Endodermal cell (in vitro differentiated cells): ENCODE data around the gene PATZ1. TPM values are rescaled to one million over a fixed set of nuclear protein-coding genes. Genes with fewer than 3 reads are reported as not detected.

ENCODE experiments used
- DNase-seq: peaks from one replicate; pipeline ENCODE4 v3.0.0-alpha.2; 2017
- H3K27ac ChIP-seq: 2 replicates; pipeline ENCODE4 v1.5.1; 2013; ENCODE audit warnings: mild to moderate bottlenecking, low read depth, low read length, moderate library complexity
- H3K27me3 ChIP-seq: 2 replicates; pipeline ENCODE4 v1.6.1; 2013; ENCODE audit warnings: mild to moderate bottlenecking, low read length, moderate library complexity; ENCODE audit not compliant: insufficient read depth, control insufficient read depth, poor library complexity, severe bottlenecking
- H3K36me3 ChIP-seq: 2 replicates; pipeline ENCODE4 v1.7.0; 2013; ENCODE audit warnings: mild to moderate bottlenecking, low read length, moderate library complexity; ENCODE audit not compliant: control insufficient read depth, insufficient read depth
- H3K4me1 ChIP-seq: one replicate; pipeline ENCODE4 v1.7.0; 2013; ENCODE audit warnings: low read length; ENCODE audit not compliant: control insufficient read depth, insufficient read depth
- H3K4me3 ChIP-seq: 2 replicates; pipeline ENCODE4 v1.5.1; 2013; ENCODE audit warnings: mild to moderate bottlenecking, low read length, moderate library complexity
- H3K9ac ChIP-seq: 2 replicates; pipeline ENCODE4 v1.6.1; 2013; ENCODE audit warnings: mild to moderate bottlenecking, low read length, moderate library complexity; ENCODE audit not compliant: poor library complexity, severe bottlenecking; ENCODE audit errors: extremely low read depth
- H3K9me3 ChIP-seq: 2 replicates; pipeline ENCODE4 v1.6.1; 2013; ENCODE audit warnings: mild to moderate bottlenecking, low read length, moderate library complexity; ENCODE audit not compliant: control insufficient read depth
- H3K27ac Mint-ChIP-seq: 2 replicates; pipeline ENCODE4 v1.8.0; 2020; ENCODE audit warnings: mixed read lengths
- H3K27me3 Mint-ChIP-seq: 2 replicates; pipeline ENCODE4 v1.8.0; 2021; ENCODE audit warnings: mild to moderate bottlenecking, mixed read lengths; ENCODE audit not compliant: insufficient read depth
- H3K36me3 Mint-ChIP-seq: 2 replicates; pipeline ENCODE4 v1.8.0; 2020; ENCODE audit warnings: low read depth, mixed read lengths
- H3K4me1 Mint-ChIP-seq: 2 replicates; pipeline ENCODE4 v1.8.0; 2020; ENCODE audit warnings: mixed read lengths
- H3K4me3 Mint-ChIP-seq: 2 replicates; pipeline ENCODE4 v1.8.0; 2020; ENCODE audit warnings: mild to moderate bottlenecking, moderate library complexity, mixed read lengths
- H3K9me3 Mint-ChIP-seq: 2 replicates; pipeline ENCODE4 v1.8.0; 2020; ENCODE audit warnings: mild to moderate bottlenecking, mixed read lengths
- CTCF ChIP-seq: fragments of 200-600 bp; sonication (generic); conservative IDR thresholded peaks from 2 replicates; pipeline ENCODE4 v1.5.0; 2021; ENCODE audit warnings: antibody characterized with exemption, mild to moderate bottlenecking
- WGBS, 2 experiments: methylation state at CpG; one replicate each; pipeline versions ENCODE4 v1.1.5 to v1.1.7; 2013; ENCODE audit warnings: missing lambda C conversion rate in 2 of 2, mixed read lengths in 1 of 2; ENCODE audit not compliant: insufficient coverage in 1 of 2, insufficient read length in 1 of 2; 5-methylcytosine and 5-hydroxymethylcytosine counted together
- total RNA-seq, 2 donors: library from RNA; stranded (reverse); fragmentation: NEBNext Ultra II Directional in 1 of 2; extraction: Animal tissue kit (Norgen Biotek cat#: 25700) in 1 of 2; gene quantifications; 2 replicates in 1 of 2; 3 replicates in 1 of 2; pipeline ENCODE4 v1.2.1, GENCODE V29; 2021

Gene PATZ1
- total RNA-seq, 2 donors from 2014 or later: 49.2 to 57.1 TPM

- Histone ChIP-seq H3K27me3 (no peaks in the 10 kb centered on the region), H3K27ac (no peak overlapping the region), H3K4me1 (no peaks in the 10 kb centered on the region), H3K4me3 (no peak overlapping the region), H3K9ac (no peak overlapping the region), H3K9me3 (no peaks in the 10 kb centered on the region), H3K36me3 (peaks cover 8% of the 10 kb centered on the region)
- WGBS, 2 experiments: 88 to 96% methylated on average over 6 to 8 of the region's 8 CpGs
- DNase-seq: no peak
- H3K27ac Mint-ChIP-seq: peak overlapping the region; percentile 4
- no peaks in the 10 kb centered on the region for H3K9me3 Mint-ChIP-seq
- H3K4me1 Mint-ChIP-seq: peaks cover 6% of the 10 kb centered on the region
- no peak overlapping the region for H3K4me3 Mint-ChIP-seq
- H3K27me3 Mint-ChIP-seq: no peaks in the 10 kb centered on the region
- peaks cover 11% of the 10 kb centered on the region for H3K36me3 Mint-ChIP-seq
- no peak for TF ChIP-seq CTCF
These were observed 63.2 kb downstream of the PATZ1 start for GRCh38 chr22:31282748-31283468.

- no peaks in the 10 kb centered on the region for H3K9me3 Mint-ChIP-seq
- Histone ChIP-seq H3K4me3 (no peak overlapping the region), H3K9me3 (no peaks in the 10 kb centered on the region), H3K4me1 (no peaks in the 10 kb centered on the region), H3K27ac (no peak overlapping the region), H3K36me3 (peaks cover 8% of the 10 kb centered on the region), H3K9ac (no peak overlapping the region), H3K27me3 (no peaks in the 10 kb centered on the region)
- peaks cover 6% of the 10 kb centered on the region for H3K4me1 Mint-ChIP-seq
- H3K27ac Mint-ChIP-seq: no peak overlapping the region
- H3K36me3 Mint-ChIP-seq: peaks cover 19% of the 10 kb centered on the region
- no peak overlapping the region for H3K4me3 Mint-ChIP-seq
- 86 to 88% methylated on average over 4 of the region's 4 CpGs for WGBS, 2 experiments
- no peak for DNase-seq
- no peak for TF ChIP-seq CTCF
- H3K27me3 Mint-ChIP-seq: no peaks in the 10 kb centered on the region
These were observed 64.4 kb downstream of the PATZ1 start for GRCh38 chr22:31281733-31282132.

GRCh38 chr22:31279821-31280505, 66.2 kb downstream of the PATZ1 start:
- H3K9me3 ChIP-seq: no peaks in the 10 kb centered on the region
- H3K4me3 ChIP-seq: no peak overlapping the region
- H3K9ac ChIP-seq: no peak overlapping the region
- Mint-ChIP-seq H3K4me1 (peaks cover 6% of the 10 kb centered on the region), H3K27me3 (no peaks in the 10 kb centered on the region), H3K36me3 (peaks cover 31% of the 10 kb centered on the region), H3K9me3 (no peaks in the 10 kb centered on the region), H3K4me3 (no peak overlapping the region), H3K27ac (peak overlapping the region; percentile 14)
- TF ChIP-seq CTCF: no peak
- peaks cover 17% of the 10 kb centered on the region for H3K36me3 ChIP-seq
- H3K27ac ChIP-seq: no peak overlapping the region
- DNase-seq: no peak
- H3K4me1 ChIP-seq: no peaks in the 10 kb centered on the region
- no peaks in the 10 kb centered on the region for H3K27me3 ChIP-seq
